K562 (cell line): ENCODE data around the gene COL4A2. TPM values are rescaled to one million over a fixed set of nuclear protein-coding genes. Genes with fewer than 3 reads are reported as not detected.

Experiments
- ATAC-seq: fragments of 200-7000 bp; cut with Tn5 transposase; 3 replicates; pipeline ENCODE4 v1.9.1; 2020; ENCODE audit warnings: moderate library complexity
- BruUV-seq: library from RNA; stranded (reverse); fragments of 400-500 nt; replicated peaks from 2 replicates; lab custom pipeline; 2021; lab: Mats Ljungman, UMichigan
- CTCF ChIA-PET: fragments of 300-600 bp; formaldehyde crosslinking; extraction: SDS; loops from one replicate; lab custom pipeline; 2021; ENCODE audit warnings: low intra/inter-chr PET ratio; lab: Yijun Ruan, JAX
- POLR2A ChIA-PET: fragments of 300-600, 350-650 bp; sonication (Branson Sonifier 250); formaldehyde crosslinking; extraction: SDS; loops from one replicate; lab custom pipeline; 2021; ENCODE audit warnings: antibody characterized with exemption, inconsistent platforms; lab: Yijun Ruan, JAX
- DNase-seq, 4 experiments: peaks; one replicate each; pipeline versions ENCODE4 v3.0.0 to v3.0.0-alpha.2; 2011 to 2018; ENCODE audit warnings: low spot score in 3 of 4, mixed read lengths in 3 of 4; ENCODE audit errors: extremely low read depth in 1 of 4
- FAIRE-seq: peaks from 2 replicates; lab custom pipeline; 2011; peaks lifted over from hg19 to GRCh38; lab: Jason Lieb, UNC
- H2AFZ ChIP-seq: 2 replicates; pipeline ENCODE4 v1.6.0; 2011; ENCODE audit warnings: low read depth, low read length, control low read depth, inconsistent platforms
- H3K27ac ChIP-seq: fragments of 200-600 bp; 3 replicates; pipeline ENCODE4 v1.8.0; 2011; ENCODE audit warnings: low read depth, mild to moderate bottlenecking, control low read depth, inconsistent platforms, low read length, moderate library complexity, mixed read lengths; ENCODE audit errors: extremely low read depth
- H3K27me3 ChIP-seq, 2 experiments: fragments of 300-600 bp in 1 of 2; 2 replicates in 1 of 2; 3 replicates in 1 of 2; pipeline versions ENCODE4 v1.6.0 to v1.8.0; 2011; ENCODE audit warnings: inconsistent platforms in 2 of 2, low read length in 2 of 2, mild to moderate bottlenecking in 1 of 2, mixed read lengths in 1 of 2, moderate library complexity in 1 of 2; ENCODE audit not compliant: control insufficient read depth in 2 of 2, insufficient read depth in 2 of 2
- H3K36me3 ChIP-seq: fragments of 300-600 bp; 3 replicates; pipeline ENCODE4 v1.8.0; 2011; ENCODE audit warnings: mild to moderate bottlenecking, low read length, inconsistent platforms; ENCODE audit not compliant: control insufficient read depth, insufficient read depth
- H3K4me1 ChIP-seq, 2 experiments: fragments of 200-600 bp in 1 of 2; replicated peaks in 1 of 2; 2 replicates in 1 of 2; 3 replicates in 1 of 2; pipeline versions ENCODE4 v1.5.1 to v1.8.0; 2011; ENCODE audit warnings: inconsistent platforms in 2 of 2, low read length in 2 of 2, mild to moderate bottlenecking in 1 of 2, mixed read lengths in 1 of 2, moderate library complexity in 1 of 2; ENCODE audit not compliant: control insufficient read depth in 2 of 2, insufficient read depth in 2 of 2
- H3K4me2 ChIP-seq: 2 replicates; pipeline ENCODE4 v1.6.1; 2011; ENCODE audit warnings: low read length, control low read depth, inconsistent platforms, mixed read lengths; ENCODE audit not compliant: insufficient read depth
- H3K4me3 ChIP-seq: fragments of 200-600 bp; sonication (generic), shearing (Covaris generic); 2 replicates; pipeline ENCODE4 v1.5.1; 2016; ENCODE audit warnings: control low read depth, inconsistent platforms
- H3K79me2 ChIP-seq: fragments of 200-600 bp; 3 replicates; pipeline ENCODE4 v1.8.0; 2011; ENCODE audit warnings: low read length, inconsistent platforms; ENCODE audit not compliant: control insufficient read depth, insufficient read depth
- H3K9ac ChIP-seq, 2 experiments: 2 replicates each; pipeline versions ENCODE4 v1.6.0 to v1.6.1; 2011; ENCODE audit warnings: low read depth in 2 of 2, low read length in 2 of 2, control low read depth in 1 of 2, inconsistent platforms in 1 of 2, mild to moderate bottlenecking in 1 of 2, mixed read lengths in 1 of 2; ENCODE audit not compliant: insufficient read depth in 1 of 2
- H3K9me1 ChIP-seq: one replicate; pipeline ENCODE4 v1.6.0; 2011; ENCODE audit warnings: inconsistent platforms, mild to moderate bottlenecking, low read length, moderate library complexity; ENCODE audit not compliant: control insufficient read depth, insufficient read depth
- H3K9me3 ChIP-seq: replicated peaks from 2 replicates; pipeline ENCODE4 v1.5.1; 2011; ENCODE audit warnings: low read depth, low read length, inconsistent platforms; ENCODE audit not compliant: control insufficient read depth, insufficient read depth
- H4K20me1 ChIP-seq: replicated peaks from 2 replicates; pipeline ENCODE4 v1.6.1; 2011; ENCODE audit warnings: low read length, inconsistent platforms, mixed read lengths; ENCODE audit not compliant: control insufficient read depth, insufficient read depth
- BRCA1 ChIP-seq, 2 experiments: fragments of 450-650 bp in 1 of 2; sonication (generic) in 1 of 2; formaldehyde crosslinking in 1 of 2; IDR thresholded peaks; 2 replicates each; pipeline versions ENCODE4 v1.5.0 to v1.6.1; 2017 to 2020; ENCODE audit warnings: mild to moderate bottlenecking in 1 of 2, missing genetic modification reagents in 1 of 2
- ETV1 ChIP-seq: fragments of 450-650 bp; conservative IDR thresholded peaks from 2 replicates; pipeline ENCODE4 v1.6.1; 2016; ENCODE audit warnings: missing genetic modification characterization, control low read depth, low read depth, missing compliant biosample characterization
- JUND ChIP-seq, 2 experiments: IDR thresholded peaks; 2 replicates in 1 of 2; 3 replicates in 1 of 2; pipeline ENCODE4 v1.6.1; 2011; ENCODE audit warnings: borderline replicate concordance in 2 of 2, low read depth in 2 of 2, low read length in 2 of 2, improper control_type of control experiment in 1 of 2, missing biosample characterization in 1 of 2, missing genetic modification characterization in 1 of 2, missing genetic modification reagents in 1 of 2
- KDM1A ChIP-seq, 2 experiments: fragments of 450-650 bp; IDR thresholded peaks; 2 replicates each; pipeline ENCODE4 v1.6.1; 2016; ENCODE audit warnings: mild to moderate bottlenecking in 2 of 2
- MXD1 ChIP-seq: fragments of 250-450 bp; sonication (Bioruptor Pico); IDR thresholded peaks from 2 replicates; pipeline ENCODE4 v1.8.0; 2021; ENCODE audit warnings: borderline replicate concordance, mild to moderate bottlenecking, moderate library complexity; ENCODE audit not compliant: poor library complexity, severe bottlenecking
- RAD51 ChIP-seq: fragments of 450-650 bp; IDR thresholded peaks from 2 replicates; pipeline ENCODE4 v1.7.1; 2016; ENCODE audit warnings: low read depth, mild to moderate bottlenecking, borderline replicate concordance
- TEAD2 ChIP-seq: fragments of 450-650 bp; IDR thresholded peaks from 2 replicates; pipeline ENCODE4 v1.6.1; 2016; ENCODE audit warnings: missing genetic modification characterization, control low read depth, missing compliant biosample characterization
- ZKSCAN3 ChIP-seq: fragments of 250-450 bp; sonication (Bioruptor Pico); IDR thresholded peaks from 2 replicates; pipeline ENCODE4 v1.4.0; 2020
- ZNF354B ChIP-seq: fragments of 250-450 bp; sonication (Bioruptor Pico); IDR thresholded peaks from 2 replicates; pipeline ENCODE4 v1.4.0; 2020
- ZNF408 ChIP-seq: fragments of 250-450 bp; sonication (Bioruptor Pico); IDR thresholded peaks from 2 replicates; pipeline ENCODE4 v1.4.0; 2020; ENCODE audit warnings: low read depth, mild to moderate bottlenecking, moderate library complexity
- ZNF57 ChIP-seq: fragments of 450-650 bp; formaldehyde crosslinking; IDR thresholded peaks from 2 replicates; pipeline ENCODE4 v1.4.0; 2020; ENCODE audit warnings: mild to moderate bottlenecking, moderate library complexity
- ZNF668 ChIP-seq: fragments of 250-450 bp; sonication (Bioruptor Pico); IDR thresholded peaks from 2 replicates; pipeline ENCODE4 v1.8.0; 2022; ENCODE audit warnings: mild to moderate bottlenecking, inconsistent platforms
- WGBS: fragments of 100-300 bp; shearing (Covaris generic); methylation state at CpG from one replicate; pipeline ENCODE4 v1.1.6; 2016; ENCODE audit warnings: low coverage, mixed read lengths; ENCODE audit not compliant: insufficient coverage; ENCODE audit errors: missing lambda C conversion rate; 5-methylcytosine and 5-hydroxymethylcytosine counted together
- in situ Hi-C: fragments of 300-500 bp; cut with MboI; formaldehyde crosslinking; loops from 4 replicates; pipeline ENCODE4 v1.15.0; 2018; ENCODE audit warnings: inconsistent platforms, mixed read lengths
- intact Hi-C: fragments of 100-400 bp; cut with micrococcal nuclease; formaldehyde crosslinking; loops from 2 replicates; pipeline ENCODE4 v1.14.2; 2022
- polyA plus RNA-seq, 8 experiments: library from polyadenylated mRNA; depleted of rRNA in 4 of 8; stranded (reverse) in 5 of 8; unstranded in 3 of 8; fragments of >200 nt; fragmentation: Nextera tagmentation in 2 of 8; fragmentation: Illumina TruSeq in 1 of 8; extraction: Ambion mirVana in 2 of 8; extraction: Trizol in 1 of 8; gene quantifications; 2 replicates each; pipeline versions ENCODE4 v1.2.1 to v1.2.3, GENCODE V29; 2011 to 2014; ENCODE audit warnings: inconsistent platforms in 1 of 8, missing spikeins in 1 of 8
- total RNA-seq, 7 experiments: library from RNA; depleted of rRNA in 6 of 7; stranded (reverse); fragments of >200 nt in 6 of 7; fragmentation: Illumina TruSeq in 2 of 7; extraction: Trizol in 2 of 7; gene quantifications; 2 replicates each; pipeline versions ENCODE4 v1.2.1 to v1.2.3, GENCODE V29; 2011 to 2021; ENCODE audit warnings: low replicate concordance in 1 of 7
- TF ChIP-seq, protein P1 (sequence below): fragments of 250-450 bp; sonication (Bioruptor Pico); IDR thresholded peaks from 2 replicates; pipeline ENCODE4 v1.8.0; 2021; ENCODE audit warnings: moderate library complexity, mild to moderate bottlenecking, inconsistent platforms

Gene COL4A2
- total and polyA plus RNA-seq, 9 of the 15 experiments (the other 6 are each of a cell fraction or from before 2014, with no cell fraction given), result 0.13 to 15.2 (median 8.1) TPM

- Histone ChIP-seq H3K4me2 (no peak overlapping the region), H2AFZ (no peak overlapping the region), H3K27me3 (peaks cover 0 to 11% of the 10 kb centered on the region in 2 experiments; a peak in 3 of 5 replicates), H4K20me1 (no peaks in the 10 kb centered on the region), H3K79me2 (no peaks in the 10 kb centered on the region), H3K27ac (no peak overlapping the region), H3K36me3 (no peaks in the 10 kb centered on the region), H3K4me3 (no peak overlapping the region), H3K9me1 (no peaks in the 10 kb centered on the region), H3K9ac (no peak overlapping the region), H3K4me1 (no peaks in the 10 kb centered on the region), H3K9me3 (no peaks in the 10 kb centered on the region)
- no peak for FAIRE-seq
- TF ChIP-seq, protein P1, sequence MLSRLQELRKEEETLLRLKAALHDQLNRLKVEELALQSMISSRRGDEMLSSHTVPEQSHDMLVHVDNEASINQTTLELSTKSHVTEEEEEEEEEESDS (CRISPR knock-in tag), result no peak
- TF ChIP-seq RAD51 (no peak), ZNF408 (CRISPR knock-in tag) (no peak), JUND (IDR thresholded peaks at IDR 0.05; ENCODE audit: borderline replicate concordance, low read depth, low read length) (no peak), JUND (tag; IDR thresholded peaks at IDR 0.05; ENCODE audit: borderline replicate concordance, low read depth, low read length) (no peak), MXD1 (CRISPR knock-in tag) (no peak), BRCA1 (IDR thresholded peaks at IDR 0.05) (no peak), BRCA1 (CRISPR knock-in tag; IDR thresholded peaks at IDR 0.05) (no peak), ETV1 (tag) (no peak), ZKSCAN3 (CRISPR knock-in tag) (no peak), TEAD2 (tag) (no peak), ZNF354B (CRISPR knock-in tag) (no peak), ZNF668 (CRISPR knock-in tag) (no peak), ZNF57 (CRISPR knock-in tag) (no peak), KDM1A (IDR thresholded peaks at IDR 0.05) (no peak)
- 1% methylated on average over 10 of the region's 10 CpGs for WGBS
- in situ Hi-C loops (no loop called here), intact Hi-C loops (no loop called here)
- DNase-seq, result no peak
- ChIA-PET POLR2A (no interaction called here), CTCF (no interaction called here)
- no peak for ATAC-seq
- no TSS peak for BruUV-seq
Measured at GRCh38 chr13:110290153-110290552, 16.9 kb upstream of the COL4A2 start.
